Epithelial cell of esophagus (primary cell): Measurements from ENCODE around the gene SYT14.
"Not testable (repeated sequence)": the region's sequence is repeated elsewhere in the genome, so short reads cannot be mapped to it uniquely, and the experiment has no call there.

Source experiments
- DNase-seq: peaks from one replicate; pipeline ENCODE4 v3.0.0; 2010; ENCODE audit warnings: low read depth
- H3K4me3 ChIP-seq: 2 replicates; pipeline ENCODE4 v1.5.1; 2011; ENCODE audit warnings: mild to moderate bottlenecking, low read length, control low read depth
- CTCF ChIP-seq: IDR thresholded peaks from 2 replicates; pipeline ENCODE4 v1.5.1; 2011; ENCODE audit warnings: low read depth, mild to moderate bottlenecking, low read length, control low read depth, inconsistent platforms; ENCODE audit not compliant: insufficient read depth; ENCODE audit errors: missing control alignments

The SYT14 gene

GRCh38 chr1:210144736-210145135, 206.7 kb downstream of the SYT14 start:
- DNase-seq = peak; percentile 70
- no peak for TF ChIP-seq CTCF
- no peak overlapping the region for H3K4me3 ChIP-seq

- DNase-seq = no peak
- no peak overlapping the region for H3K4me3 ChIP-seq
- no peak for TF ChIP-seq CTCF
Measured at GRCh38 chr1:210151052-210151672, 213.1 kb downstream of the SYT14 start.

GRCh38 chr1:210159211-210159610, 221.2 kb downstream of the SYT14 start:
- no peak for DNase-seq
- no peak for TF ChIP-seq CTCF
- no peak overlapping the region for H3K4me3 ChIP-seq

- no peak for TF ChIP-seq CTCF
- H3K4me3 ChIP-seq = no peak overlapping the region
- DNase-seq = no peak
Measured at GRCh38 chr1:210170220-210170619, 232.2 kb downstream of the SYT14 start.

GRCh38 chr1:210174133-210174532, 236.1 kb downstream of the SYT14 start:
- H3K4me3 ChIP-seq = no peak overlapping the region
- DNase-seq = no peak
- TF ChIP-seq CTCF = no peak

- no peak for TF ChIP-seq CTCF
- no peak for DNase-seq
Measured at GRCh38 chr1:210185063-210185462, 247.0 kb downstream of the SYT14 start.

GRCh38 chr1:210187849-210188606, 250.0 kb downstream of the SYT14 start:
- not testable (repeated sequence) for H3K4me3 ChIP-seq
- peak; percentile 73 for DNase-seq

More at GRCh38 chr1:210185063-210185462, 247.0 kb downstream of the SYT14 start:
- no peak overlapping the region for H3K4me3 ChIP-seq
